Left colon (tissue), 2 donors: ENCODE data around the gene PTPRG. TPM values are rescaled to one million over a fixed set of nuclear protein-coding genes. Genes with fewer than 3 reads are reported as not detected.
A peak's percentile ranks its signal among the peaks of the same experiment; 100 is the strongest.

Source experiments
- ATAC-seq: fragments of 200-7000 bp; cut with Tn5 transposase; one replicate; pipeline ENCODE4 v1.9.1; 2020; ENCODE audit warnings: mild to moderate bottlenecking, moderate library complexity
- DNase-seq, 2 donors: peaks; one replicate each; pipeline ENCODE4 v3.0.0-alpha.2; 2020
- intact Hi-C, 2 donors: fragments of 100-400 bp; cut with DNase I in 1 of 2; cut with micrococcal nuclease in 1 of 2; formaldehyde crosslinking; loops; one replicate each; pipeline versions ENCODE4 v1.11.2 to v1.14.0; 2022; cut with DNase I, micrococcal nuclease
- total RNA-seq, 2 donors: library from RNA; stranded (reverse); fragmentation: NEBNext Ultra II Directional; extraction: Animal tissue kit (Norgen Biotek cat#: 25700); gene quantifications; one replicate each; pipeline ENCODE4 v1.2.1, GENCODE V29; 2021
- donor health status: DM: no; HTN: no; CAD: no.
- donor health status: DM: yes; HTN: yes; CAD: no.

PTPRG gene
- total RNA-seq, 2 donors from 2014 or later = 26.0 to 33.4 TPM

- intact Hi-C loops = no loop called here
These were observed 340.1 kb downstream of the PTPRG start for GRCh38 chr3:61901496-61901895.

GRCh38 chr3:61901986-61902385, 340.6 kb downstream of the PTPRG start:
- ATAC-seq = no peak
- DNase-seq = no peak
- intact Hi-C loops = no loop called here

More at GRCh38 chr3:61901496-61901895, 340.1 kb downstream of the PTPRG start:
- ATAC-seq (no peak), DNase-seq (no peak)

- ATAC-seq (no peak), DNase-seq (no peak)
- intact Hi-C loops = no loop called here
These were observed 341.7 kb downstream of the PTPRG start for GRCh38 chr3:61903074-61903473.

GRCh38 chr3:61903931-61904657, 342.7 kb downstream of the PTPRG start:
- ATAC-seq = peak; percentile 31
- DNase-seq = peak in 1 of 2 donors; percentile 34
- intact Hi-C loops = no loop called here

GRCh38 chr3:61907210-61907795, 345.9 kb downstream of the PTPRG start:
- DNase-seq (no peak), ATAC-seq (no peak)
- intact Hi-C loops = no loop called here

- intact Hi-C loops = no loop called here
- no peak for DNase-seq
- peak; percentile 51 for ATAC-seq
These were observed 347.0 kb downstream of the PTPRG start for GRCh38 chr3:61908382-61908781.

GRCh38 chr3:61910732-61911131, 349.4 kb downstream of the PTPRG start:
- ATAC-seq (no peak), DNase-seq (no peak)
- intact Hi-C loops = no loop called here

- no peak for ATAC-seq
- no peak for DNase-seq
- intact Hi-C loops = no loop called here
These were observed 350.8 kb downstream of the PTPRG start for GRCh38 chr3:61912158-61912557.

- intact Hi-C loops = no loop called here
- DNase-seq = no peak
These were observed 352.3 kb downstream of the PTPRG start for GRCh38 chr3:61913701-61914100.

GRCh38 chr3:61914276-61914675, 352.9 kb downstream of the PTPRG start:
- ATAC-seq (no peak), DNase-seq (no peak)
- intact Hi-C loops = no loop called here

More at GRCh38 chr3:61913701-61914100, 352.3 kb downstream of the PTPRG start:
- ATAC-seq = no peak

- no peak for ATAC-seq
- no peak for DNase-seq
- intact Hi-C loops = no loop called here
These were observed 353.9 kb downstream of the PTPRG start for GRCh38 chr3:61915296-61915695.

- no peak for DNase-seq
- no peak for ATAC-seq
- intact Hi-C loops = no loop called here
These were observed 358.0 kb downstream of the PTPRG start for GRCh38 chr3:61919371-61919770.

- intact Hi-C loops = no loop called here
- DNase-seq = no peak
- ATAC-seq = no peak
These were observed 360.7 kb downstream of the PTPRG start for GRCh38 chr3:61922118-61922517.

- ATAC-seq (no peak), DNase-seq (no peak)
- intact Hi-C loops = no loop called here
These were observed 362.8 kb downstream of the PTPRG start for GRCh38 chr3:61924090-61924735.

GRCh38 chr3:61924991-61925390, 363.6 kb downstream of the PTPRG start:
- ATAC-seq (no peak), DNase-seq (no peak)
- intact Hi-C loops = no loop called here

- ATAC-seq (no peak), DNase-seq (no peak)
- intact Hi-C loops = no loop called here
These were observed 364.4 kb downstream of the PTPRG start for GRCh38 chr3:61925721-61926120.

GRCh38 chr3:61926923-61927322, 365.6 kb downstream of the PTPRG start:
- ATAC-seq = no peak
- no peak for DNase-seq
- intact Hi-C loops = no loop called here

GRCh38 chr3:61927332-61927731, 366.0 kb downstream of the PTPRG start:
- intact Hi-C loops = no loop called here
- ATAC-seq = no peak
- peak; percentile 31 to 65 for DNase-seq

- DNase-seq (no peak), ATAC-seq (no peak)
- intact Hi-C loops = no loop called here
These were observed 366.7 kb downstream of the PTPRG start for GRCh38 chr3:61928039-61928438.

- DNase-seq = no peak
- ATAC-seq = no peak
- intact Hi-C loops = no loop called here
These were observed 367.5 kb downstream of the PTPRG start for GRCh38 chr3:61928776-61929314.
